Liver (tissue), 9 donors: Measurements from ENCODE around the gene TP53I13. TPM values are rescaled to one million over a fixed set of nuclear protein-coding genes. Genes with fewer than 3 reads are reported as not detected.

Source experiments
- DNase-seq: peaks from one replicate; pipeline ENCODE4 v3.0.0-alpha.2; 2017; ENCODE audit warnings: low spot score
- H3K27ac ChIP-seq, 2 donors: one replicate each; pipeline ENCODE4 v1.7.0; 2013; ENCODE audit warnings: inconsistent platforms in 2 of 2, low read length in 2 of 2, control low read depth in 1 of 2, low read depth in 1 of 2, mild to moderate bottlenecking in 1 of 2
- H3K27me3 ChIP-seq, 4 donors: one replicate each; pipeline versions ENCODE4 v1.6.1 to v1.7.0; 2013; ENCODE audit warnings: low read length in 3 of 4, inconsistent platforms in 1 of 4, mild to moderate bottlenecking in 1 of 4, moderate library complexity in 1 of 4; ENCODE audit not compliant: control insufficient read depth in 4 of 4, insufficient read depth in 4 of 4
- H3K36me3 ChIP-seq, 4 donors: one replicate each; pipeline versions ENCODE4 v1.6.1 to v1.7.0; 2013; ENCODE audit warnings: low read length in 3 of 4, mild to moderate bottlenecking in 3 of 4, low read depth in 1 of 4, moderate library complexity in 1 of 4; ENCODE audit not compliant: control insufficient read depth in 4 of 4, insufficient read depth in 3 of 4
- H3K4me1 ChIP-seq, 4 donors: one replicate each; pipeline versions ENCODE4 v1.6.1 to v1.7.0; 2013; ENCODE audit warnings: low read length in 3 of 4, mild to moderate bottlenecking in 3 of 4, moderate library complexity in 1 of 4; ENCODE audit not compliant: control insufficient read depth in 4 of 4, insufficient read depth in 4 of 4
- H3K4me3 ChIP-seq, 3 donors: one replicate each; pipeline versions ENCODE4 v1.6.1 to v1.7.0; 2013; ENCODE audit warnings: low read length in 3 of 3, control low read depth in 1 of 3, low read depth in 1 of 3, mild to moderate bottlenecking in 1 of 3
- H3K9ac ChIP-seq, 2 donors: one replicate each; pipeline ENCODE4 v1.7.0; 2013; ENCODE audit warnings: low read length in 2 of 2, mild to moderate bottlenecking in 2 of 2, moderate library complexity in 2 of 2, control low read depth in 1 of 2, low read depth in 1 of 2
- H3K9me3 ChIP-seq, 4 donors: one replicate each; pipeline versions ENCODE4 v1.6.1 to v1.7.0; 2013; ENCODE audit warnings: low read length in 3 of 4; ENCODE audit not compliant: control insufficient read depth in 4 of 4
- EGR1 ChIP-seq, 2 donors: IDR thresholded peaks; 2 replicates each; pipeline ENCODE4 v1.6.1; 2016 to 2018; ENCODE audit warnings: antibody characterized with exemption in 2 of 2, low read depth in 2 of 2
- FOXA1 ChIP-seq: IDR thresholded peaks from 2 replicates; pipeline ENCODE4 v1.6.1; 2016; ENCODE audit warnings: antibody characterized with exemption
- FOXA2 ChIP-seq: IDR thresholded peaks from 2 replicates; pipeline ENCODE4 v1.6.1; 2016; ENCODE audit warnings: antibody characterized with exemption
- GABPA ChIP-seq, 2 donors: IDR thresholded peaks in 1 of 2; conservative IDR thresholded peaks in 1 of 2; 2 replicates each; pipeline ENCODE4 v1.6.1; 2016; ENCODE audit warnings: antibody characterized with exemption in 2 of 2, mild to moderate bottlenecking in 1 of 2, moderate library complexity in 1 of 2
- HNF4A ChIP-seq, 2 donors: conservative IDR thresholded peaks; 2 replicates each; pipeline ENCODE4 v1.6.1; 2016; ENCODE audit warnings: antibody characterized with exemption in 2 of 2, mild to moderate bottlenecking in 2 of 2
- HNF4G ChIP-seq: IDR thresholded peaks from 2 replicates; pipeline ENCODE4 v1.6.1; 2016; ENCODE audit warnings: antibody characterized with exemption
- JUND ChIP-seq, 2 donors: IDR thresholded peaks; 2 replicates each; pipeline ENCODE4 v1.6.1; 2016; ENCODE audit warnings: antibody characterized with exemption in 2 of 2
- NR2F2 ChIP-seq: IDR thresholded peaks from 2 replicates; pipeline ENCODE4 v1.6.1; 2016; ENCODE audit warnings: antibody characterized with exemption
- RAD21 ChIP-seq, 2 donors: IDR thresholded peaks; 2 replicates each; pipeline ENCODE4 v1.6.1; 2016; ENCODE audit warnings: antibody characterized with exemption in 2 of 2, mild to moderate bottlenecking in 2 of 2
- RXRA ChIP-seq, 2 donors: IDR thresholded peaks; 2 replicates each; pipeline ENCODE4 v1.6.1; 2017 to 2018; ENCODE audit warnings: antibody characterized with exemption in 2 of 2, mild to moderate bottlenecking in 1 of 2
- SP1 ChIP-seq: IDR thresholded peaks from 2 replicates; pipeline ENCODE4 v1.6.1; 2018; ENCODE audit warnings: antibody characterized with exemption, mild to moderate bottlenecking
- TAF1 ChIP-seq: conservative IDR thresholded peaks from 2 replicates; pipeline ENCODE4 v1.6.1; 2016; ENCODE audit warnings: antibody characterized with exemption, mild to moderate bottlenecking
- YY1 ChIP-seq: IDR thresholded peaks from 2 replicates; pipeline ENCODE4 v1.6.1; 2016; ENCODE audit warnings: antibody characterized with exemption, mild to moderate bottlenecking
- WGBS: extraction: QIAGEN DNeasy Blood & Tissue Kit; methylation state at CpG from one replicate; pipeline ENCODE4 v1.1.7; 2013; 5-methylcytosine and 5-hydroxymethylcytosine counted together
- polyA plus RNA-seq, 2 donors: library from polyadenylated mRNA; stranded (reverse) in 1 of 2; unstranded in 1 of 2; fragments of 200-250 nt in 1 of 2; fragments of >200 nt in 1 of 2; fragmentation: Nextera tagmentation in 1 of 2; extraction: Ambion mirVana in 1 of 2; gene quantifications; one replicate each; pipeline versions ENCODE4 v1.2.1 to v1.2.3, GENCODE V29; 2013 to 2015
- total RNA-seq, 2 donors: library from RNA; depleted of rRNA; stranded (reverse); fragments of >200 nt; gene quantifications; one replicate each; pipeline ENCODE4 v1.2.3, GENCODE V29; 2014
- TF ChIP-seq, protein P1 (sequence below): fragments of 150-350 bp; IDR thresholded peaks from 2 replicates; pipeline ENCODE4 v1.5.1; 2017; ENCODE audit warnings: improper control_type of control experiment, low read depth, low read length; ENCODE audit not compliant: missing input control
- TF ChIP-seq, protein P2 (sequence below): IDR thresholded peaks from 2 replicates; pipeline ENCODE4 v1.6.1; 2016; ENCODE audit warnings: antibody characterized with exemption
- TF ChIP-seq, protein P3 (sequence below): IDR thresholded peaks from 2 replicates; pipeline ENCODE4 v1.6.1; 2016; ENCODE audit warnings: antibody characterized with exemption
- TF ChIP-seq, protein P4 (sequence below): IDR thresholded peaks from 2 replicates; pipeline ENCODE4 v1.6.1; 2016; ENCODE audit warnings: antibody characterized with exemption
- donor health status: healthy.
- donor health status: healthy.
- donor health status: healthy.
- donor health status: healthy.
- donor health status: healthy.

Gene TP53I13
- total and polyA plus RNA-seq, 4 donors = 12.2 to 42.6 (median 24.5) TPM

DNA sequence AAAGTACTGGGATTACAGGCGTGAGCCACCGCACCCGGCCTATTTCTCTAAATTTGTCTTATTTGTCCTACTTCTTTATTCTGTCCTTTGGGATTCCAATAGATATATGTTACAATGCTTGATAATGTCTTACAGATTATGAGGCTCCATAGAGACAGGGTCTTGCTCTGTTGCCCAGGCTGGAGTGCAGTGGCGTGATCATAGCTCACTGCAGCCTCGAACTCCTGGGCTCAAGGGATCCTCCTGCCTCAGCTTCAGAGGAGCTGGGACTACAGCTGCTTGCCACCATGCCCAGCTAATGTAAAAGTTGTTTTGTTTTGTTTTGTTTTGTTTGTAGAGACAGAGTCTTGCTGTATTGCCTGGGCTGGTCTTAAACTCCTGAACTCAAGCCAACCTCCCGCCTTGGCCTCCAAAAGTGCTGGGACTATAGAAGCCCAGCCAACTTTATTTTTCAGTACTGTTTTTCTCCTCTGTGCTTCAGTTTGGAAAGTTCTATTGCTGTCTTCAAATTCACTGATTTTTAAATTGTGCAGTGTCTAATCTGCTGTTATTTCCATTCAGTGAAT, 34.7 kb downstream of the TP53I13 start:
- Histone ChIP-seq H3K27ac (no peak overlapping the region), H3K27me3 (no peaks in the 10 kb centered on the region), H3K4me3 (no peak overlapping the region), H3K9me3 (no peaks in the 10 kb centered on the region), H3K36me3 (no peaks in the 10 kb centered on the region), H3K4me1 (no peaks in the 10 kb centered on the region), H3K9ac (no peak overlapping the region)
- 95% methylated on average over 6 of the region's 6 CpGs for WGBS
- no peak for DNase-seq
- TF ChIP-seq HNF4A (conservative IDR thresholded peaks at IDR 0.05) = no peak
- TF ChIP-seq, protein P1, sequence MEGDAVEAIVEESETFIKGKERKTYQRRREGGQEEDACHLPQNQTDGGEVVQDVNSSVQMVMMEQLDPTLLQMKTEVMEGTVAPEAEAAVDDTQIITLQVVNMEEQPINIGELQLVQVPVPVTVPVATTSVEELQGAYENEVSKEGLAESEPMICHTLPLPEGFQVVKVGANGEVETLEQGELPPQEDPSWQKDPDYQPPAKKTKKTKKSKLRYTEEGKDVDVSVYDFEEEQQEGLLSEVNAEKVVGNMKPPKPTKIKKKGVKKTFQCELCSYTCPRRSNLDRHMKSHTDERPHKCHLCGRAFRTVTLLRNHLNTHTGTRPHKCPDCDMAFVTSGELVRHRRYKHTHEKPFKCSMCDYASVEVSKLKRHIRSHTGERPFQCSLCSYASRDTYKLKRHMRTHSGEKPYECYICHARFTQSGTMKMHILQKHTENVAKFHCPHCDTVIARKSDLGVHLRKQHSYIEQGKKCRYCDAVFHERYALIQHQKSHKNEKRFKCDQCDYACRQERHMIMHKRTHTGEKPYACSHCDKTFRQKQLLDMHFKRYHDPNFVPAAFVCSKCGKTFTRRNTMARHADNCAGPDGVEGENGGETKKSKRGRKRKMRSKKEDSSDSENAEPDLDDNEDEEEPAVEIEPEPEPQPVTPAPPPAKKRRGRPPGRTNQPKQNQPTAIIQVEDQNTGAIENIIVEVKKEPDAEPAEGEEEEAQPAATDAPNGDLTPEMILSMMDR = no peak
- TF ChIP-seq, protein P2, sequence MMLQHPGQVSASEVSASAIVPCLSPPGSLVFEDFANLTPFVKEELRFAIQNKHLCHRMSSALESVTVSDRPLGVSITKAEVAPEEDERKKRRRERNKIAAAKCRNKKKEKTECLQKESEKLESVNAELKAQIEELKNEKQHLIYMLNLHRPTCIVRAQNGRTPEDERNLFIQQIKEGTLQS = no peak
- no peak for TF ChIP-seq FOXA1
- no peak for TF ChIP-seq EGR1 (IDR thresholded peaks at IDR 0.05; ENCODE audit: low read depth in 2 of 2)

DNA sequence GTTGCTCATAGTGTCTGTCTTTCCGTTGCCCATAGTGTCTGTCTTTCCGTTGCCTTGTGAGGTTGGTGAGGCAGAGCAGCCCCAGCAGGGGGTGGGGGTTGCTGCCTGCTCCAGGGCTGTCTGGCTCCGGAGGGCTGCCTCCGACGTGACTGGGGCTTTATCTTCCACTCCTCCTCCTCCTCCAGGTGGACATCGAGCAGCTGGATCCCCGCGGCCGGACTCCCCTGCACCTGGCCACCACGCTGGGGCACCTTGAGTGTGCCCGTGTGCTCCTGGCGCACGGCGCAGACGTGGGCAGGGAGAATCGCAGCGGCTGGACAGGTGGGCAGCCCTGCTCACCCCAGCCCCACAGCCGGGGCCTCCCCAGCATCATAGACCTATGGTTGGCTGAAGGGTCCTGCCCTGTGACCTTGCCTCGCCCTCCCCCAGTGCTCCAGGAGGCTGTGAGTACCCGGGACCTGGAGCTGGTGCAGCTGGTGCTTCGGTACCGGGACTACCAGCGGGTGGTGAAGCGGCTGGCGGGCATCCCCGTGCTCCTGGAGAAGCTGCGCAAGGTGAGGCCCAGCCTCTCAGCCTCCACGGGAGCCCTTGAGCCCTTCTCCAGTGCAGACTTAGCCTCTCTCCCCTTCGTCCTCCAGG, 39.2 kb downstream of the TP53I13 start:
- Histone ChIP-seq H3K4me1 (no peaks in the 10 kb centered on the region), H3K9ac (no peak overlapping the region), H3K27ac (no peak overlapping the region), H3K9me3 (no peaks in the 10 kb centered on the region), H3K36me3 (no peaks in the 10 kb centered on the region), H3K27me3 (no peaks in the 10 kb centered on the region), H3K4me3 (no peak overlapping the region)
- TF ChIP-seq JUND (IDR thresholded peaks at IDR 0.05) (no peak), FOXA2 (no peak), FOXA1 (no peak), NR2F2 (no peak)
- WGBS = 90% methylated on average over 29 of the region's 29 CpGs
- no peak for DNase-seq

DNA sequence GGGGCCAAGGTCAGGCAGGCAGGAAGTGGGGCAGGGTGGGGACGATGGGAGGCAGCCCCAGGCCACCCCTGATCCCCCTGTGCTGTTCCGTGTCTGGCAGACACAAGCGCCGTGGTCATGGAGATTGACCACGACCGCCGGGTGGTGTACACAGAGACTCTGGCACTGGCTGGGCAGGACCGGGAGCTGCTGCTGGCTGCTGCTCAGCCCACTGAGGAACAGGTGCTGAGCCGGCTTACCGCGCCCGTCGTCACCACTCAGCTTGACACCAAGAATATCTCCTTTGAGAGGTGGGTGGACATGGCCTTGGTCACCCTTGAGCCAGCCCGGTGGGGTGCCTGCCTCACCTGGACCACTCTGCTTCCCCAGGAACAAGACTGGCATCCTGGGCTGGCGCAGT, 40.5 kb downstream of the TP53I13 start:
- H3K9me3 ChIP-seq = no peaks in the 10 kb centered on the region
- peaks cover 6 to 12% (median 10%) of the 10 kb centered on the region in 4 donors for H3K4me1 ChIP-seq
- peaks cover 0 to 2% (median 0%) of the 10 kb centered on the region in 4 donors for H3K27me3 ChIP-seq
- no peak overlapping the region for H3K9ac ChIP-seq
- H3K27ac ChIP-seq = no peak overlapping the region
- H3K36me3 ChIP-seq = no peaks in the 10 kb centered on the region
- WGBS = 92% methylated on average over 15 of the region's 15 CpGs
- H3K4me3 ChIP-seq = no peak overlapping the region
- no peak for DNase-seq
- TF ChIP-seq FOXA1 (no peak), NR2F2 (no peak), YY1 (no peak), GABPA (IDR thresholded peaks at IDR 0.05 in 1 of 2, conservative IDR thresholded peaks at IDR 0.05 in 1 of 2) (no peak), SP1 (no peak), JUND (IDR thresholded peaks at IDR 0.05) (no peak), FOXA2 (no peak), HNF4A (conservative IDR thresholded peaks at IDR 0.05) (no peak), EGR1 (IDR thresholded peaks at IDR 0.05; ENCODE audit: low read depth in 2 of 2) (no peak), RXRA (IDR thresholded peaks at IDR 0.05) (no peak), TAF1 (no peak), RAD21 (IDR thresholded peaks at IDR 0.05) (no peak), HNF4G (no peak)
- TF ChIP-seq, protein P3, sequence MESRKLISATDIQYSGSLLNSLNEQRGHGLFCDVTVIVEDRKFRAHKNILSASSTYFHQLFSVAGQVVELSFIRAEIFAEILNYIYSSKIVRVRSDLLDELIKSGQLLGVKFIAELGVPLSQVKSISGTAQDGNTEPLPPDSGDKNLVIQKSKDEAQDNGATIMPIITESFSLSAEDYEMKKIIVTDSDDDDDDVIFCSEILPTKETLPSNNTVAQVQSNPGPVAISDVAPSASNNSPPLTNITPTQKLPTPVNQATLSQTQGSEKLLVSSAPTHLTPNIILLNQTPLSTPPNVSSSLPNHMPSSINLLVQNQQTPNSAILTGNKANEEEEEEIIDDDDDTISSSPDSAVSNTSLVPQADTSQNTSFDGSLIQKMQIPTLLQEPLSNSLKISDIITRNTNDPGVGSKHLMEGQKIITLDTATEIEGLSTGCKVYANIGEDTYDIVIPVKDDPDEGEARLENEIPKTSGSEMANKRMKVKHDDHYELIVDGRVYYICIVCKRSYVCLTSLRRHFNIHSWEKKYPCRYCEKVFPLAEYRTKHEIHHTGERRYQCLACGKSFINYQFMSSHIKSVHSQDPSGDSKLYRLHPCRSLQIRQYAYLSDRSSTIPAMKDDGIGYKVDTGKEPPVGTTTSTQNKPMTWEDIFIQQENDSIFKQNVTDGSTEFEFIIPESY = no peak
- TF ChIP-seq, protein P4, sequence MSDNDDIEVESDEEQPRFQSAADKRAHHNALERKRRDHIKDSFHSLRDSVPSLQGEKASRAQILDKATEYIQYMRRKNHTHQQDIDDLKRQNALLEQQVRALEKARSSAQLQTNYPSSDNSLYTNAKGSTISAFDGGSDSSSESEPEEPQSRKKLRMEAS = no peak
- TF ChIP-seq, protein P2 = no peak
- TF ChIP-seq, protein P1 = no peak
